ENCODE results near the gene RAB37. TPM values are rescaled to one million over a fixed set of nuclear protein-coding genes. Genes with fewer than 3 reads are reported as not detected.

Gene RAB37
- total RNA-seq, 4 donors from 2014 or later = 0.87 to 4.4 (median 2.3) TPM

- Histone ChIP-seq H3K27ac (no peak overlapping the region), H3K4me1 (peaks cover 0 to 26% (median 23%) of the 10 kb centered on the region in 4 donors), H3K9me3 (no peaks in the 10 kb centered on the region), H3K36me3 (no peaks in the 10 kb centered on the region), H3K27me3 (peaks cover 0 to 78% of the 10 kb centered on the region in 2 donors), H3K4me3 (no peak overlapping the region)
- TF ChIP-seq POLR2A (IDR thresholded peaks at IDR 0.05) = no peak
- TF ChIP-seq CTCF (IDR thresholded peaks at IDR 0.05) = no peak
- no peak for TF ChIP-seq EP300 (IDR thresholded peaks at IDR 0.05)
- 89 to 95% methylated on average over 3 of the region's 3 CpGs for WGBS, 2 donors
- DNase-seq (ENCODE audit: low spot score in 2 of 2) = no peak
These were observed 2.8 kb upstream of the RAB37 start for GRCh38 chr17:74734256-74734655.

GRCh38 chr17:74737299-74738050 is 419 bp downstream of the RAB37 start:
- TF ChIP-seq CTCF (IDR thresholded peaks at IDR 0.05) (peak in 2 of 5 experiments; percentile 5 to 9), POLR2A (IDR thresholded peaks at IDR 0.05) (no peak)

GRCh38 chr17:74738051-74738996 is 1.3 kb downstream of the RAB37 start:
- TF ChIP-seq CTCF (IDR thresholded peaks at IDR 0.05) = no peak
- no peak for TF ChIP-seq POLR2A (IDR thresholded peaks at IDR 0.05)
- no peak for TF ChIP-seq EP300 (IDR thresholded peaks at IDR 0.05)
- Histone ChIP-seq H3K4me3 (peak overlapping the region in 1 of 4 donors; percentile 45), H3K4me1 (peaks cover 0 to 40% (median 23%) of the 10 kb centered on the region in 4 donors), H3K36me3 (no peaks in the 10 kb centered on the region), H3K9me3 (no peaks in the 10 kb centered on the region), H3K27me3 (peaks cover 0 to 84% of the 10 kb centered on the region in 2 donors), H3K27ac (peak overlapping the region in 1 of 4 donors; percentile 67)
- WGBS, 2 donors = 40 to 42% methylated on average over 16 of the region's 16 CpGs
- DNase-seq (ENCODE audit: low spot score in 2 of 2) = no peak

More at GRCh38 chr17:74737299-74738050, 419 bp downstream of the RAB37 start:
- Histone ChIP-seq H3K4me1 (peaks cover 0 to 34% (median 23%) of the 10 kb centered on the region in 4 donors), H3K27ac (peak overlapping the region in 1 of 4 donors; percentile 67), H3K4me3 (peak overlapping the region in 2 of 4 donors; percentile 38 to 45), H3K9me3 (no peaks in the 10 kb centered on the region), H3K36me3 (no peaks in the 10 kb centered on the region), H3K27me3 (peaks cover 0 to 86% of the 10 kb centered on the region in 2 donors)
- DNase-seq (ENCODE audit: low spot score in 2 of 2) = no peak
- 3% methylated on average over 21 to 27 of the region's 38 CpGs for WGBS, 2 donors

- 82 to 86% methylated on average over 12 of the region's 12 CpGs for WGBS, 2 donors
- no peak for DNase-seq (ENCODE audit: low spot score in 2 of 2)
- peaks cover 0 to 77% of the 10 kb centered on the region in 2 donors for H3K27me3 ChIP-seq
These were observed 2.3 kb downstream of the RAB37 start for GRCh38 chr17:74739227-74739831.

More at GRCh38 chr17:74739227-74739831, 2.3 kb downstream of the RAB37 start:
- Histone ChIP-seq H3K4me3 (no peak overlapping the region), H3K4me1 (peaks cover 0 to 44% (median 24%) of the 10 kb centered on the region in 4 donors), H3K9me3 (no peaks in the 10 kb centered on the region), H3K27ac (no peak overlapping the region), H3K36me3 (no peaks in the 10 kb centered on the region)
- TF ChIP-seq EP300 (IDR thresholded peaks at IDR 0.05) (no peak), POLR2A (IDR thresholded peaks at IDR 0.05) (no peak), CTCF (IDR thresholded peaks at IDR 0.05) (no peak)

Data from tibial nerve (tissue), 4 donors.